K562 (cell line): ENCODE results near the gene PACSIN2. TPM values are rescaled to one million over a fixed set of nuclear protein-coding genes. Genes with fewer than 3 reads are reported as not detected.

ENCODE experiments used
- ARID2 ChIP-seq: fragments of 450-650 bp; IDR thresholded peaks from 2 replicates; pipeline ENCODE4 v1.6.1; 2017; ENCODE audit warnings: antibody characterized with exemption, mild to moderate bottlenecking
- DIDO1 ChIP-seq: fragments of 450-650 bp; IDR thresholded peaks from 2 replicates; pipeline ENCODE4 v1.6.1; 2016; ENCODE audit warnings: low read depth, missing biosample characterization, missing genetic modification characterization
- FOSL1 ChIP-seq: fragments of 200-800 bp; sonication (Bioruptor generic); conservative IDR thresholded peaks from 2 replicates; pipeline ENCODE4 v1.6.1; 2016; ENCODE audit warnings: missing genetic modification characterization, missing compliant biosample characterization
- ILK ChIP-seq: fragments of 450-650 bp; IDR thresholded peaks from 2 replicates; pipeline ENCODE4 v1.6.1; 2016; ENCODE audit warnings: missing genetic modification characterization, low read depth, mild to moderate bottlenecking, missing compliant biosample characterization, moderate library complexity, borderline replicate concordance
- NCOA4 ChIP-seq: fragments of 450-650 bp; IDR thresholded peaks from 2 replicates; pipeline ENCODE4 v1.6.1; 2018; ENCODE audit warnings: mild to moderate bottlenecking; ENCODE audit not compliant: partially characterized antibody
- NUFIP1 ChIP-seq: fragments of 450-650 bp; IDR thresholded peaks from 2 replicates; pipeline ENCODE4 v1.6.1; 2018; ENCODE audit not compliant: partially characterized antibody
- SMARCA4 ChIP-seq: fragments of 450-650 bp; IDR thresholded peaks from 2 replicates; pipeline ENCODE4 v1.6.1; 2016
- ZBTB7A ChIP-seq: IDR thresholded peaks from 2 replicates; pipeline ENCODE4 v1.6.1; 2011; ENCODE audit warnings: low read depth, mild to moderate bottlenecking, low read length, moderate library complexity, borderline replicate concordance; ENCODE audit not compliant: control insufficient read depth
- ZNF134 ChIP-seq: fragments of 250-450 bp; sonication (Bioruptor Pico); conservative IDR thresholded peaks from 2 replicates; pipeline ENCODE4 v1.4.0; 2020
- ZNF23 ChIP-seq: fragments of 250-450 bp; sonication (Bioruptor Pico); IDR thresholded peaks from 2 replicates; pipeline ENCODE4 v1.4.0; 2020; ENCODE audit warnings: mild to moderate bottlenecking
- polyA plus RNA-seq, 8 experiments: library from polyadenylated mRNA; depleted of rRNA in 4 of 8; stranded (reverse) in 5 of 8; unstranded in 3 of 8; fragments of >200 nt; fragmentation: Nextera tagmentation in 2 of 8; fragmentation: Illumina TruSeq in 1 of 8; extraction: Ambion mirVana in 2 of 8; extraction: Trizol in 1 of 8; gene quantifications; 2 replicates each; pipeline versions ENCODE4 v1.2.1 to v1.2.3, GENCODE V29; 2011 to 2014; ENCODE audit warnings: inconsistent platforms in 1 of 8, missing spikeins in 1 of 8
- total RNA-seq, 7 experiments: library from RNA; depleted of rRNA in 6 of 7; stranded (reverse); fragments of >200 nt in 6 of 7; fragmentation: Illumina TruSeq in 2 of 7; extraction: Trizol in 2 of 7; gene quantifications; 2 replicates each; pipeline versions ENCODE4 v1.2.1 to v1.2.3, GENCODE V29; 2011 to 2021; ENCODE audit warnings: low replicate concordance in 1 of 7
- TF ChIP-seq, protein P1 (sequence below): fragments of 250-450 bp; sonication (Bioruptor Pico); IDR thresholded peaks from 2 replicates; pipeline ENCODE4 v1.4.0; 2020
- TF ChIP-seq, protein P2 (sequence below), 2 experiments: fragments of 450-650 bp; formaldehyde crosslinking in 1 of 2; IDR thresholded peaks; 2 replicates each; pipeline versions ENCODE4 v1.4.0 to v1.6.1; 2014 to 2020; ENCODE audit warnings: mild to moderate bottlenecking in 2 of 2, borderline replicate concordance in 1 of 2, low read depth in 1 of 2

Gene PACSIN2
- total and polyA plus RNA-seq, 9 of the 15 experiments (the other 6 are each of a cell fraction or from before 2014, with no cell fraction given), result 0.45 to 45.1 (median 23.9) TPM

DNA sequence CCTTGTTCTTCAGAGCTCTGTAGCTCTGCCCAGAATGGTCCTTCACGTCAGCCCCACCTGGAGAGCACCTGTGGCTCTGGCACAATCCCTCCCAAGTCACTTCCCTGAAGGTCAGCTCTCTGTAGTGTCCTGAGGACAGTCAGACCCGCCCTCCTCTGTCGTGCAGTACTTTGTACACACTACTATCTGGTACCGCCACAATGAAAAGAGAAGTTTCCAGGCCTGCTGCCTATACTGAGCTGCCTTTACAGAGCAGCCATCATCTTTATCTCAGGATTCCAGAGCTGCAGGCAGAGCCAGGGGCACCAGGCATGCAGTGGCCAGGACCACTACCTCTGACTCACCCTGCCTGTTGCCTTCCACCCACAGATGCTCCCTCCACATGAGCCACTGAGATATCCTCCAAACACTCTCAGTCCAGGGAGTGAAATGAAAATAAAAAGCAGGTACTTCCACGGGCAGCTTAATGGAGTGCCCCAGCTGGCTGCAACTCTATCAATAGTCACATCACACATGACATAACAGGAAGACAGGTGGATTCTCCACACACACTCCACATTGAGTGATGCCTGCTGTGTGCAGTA is 7.3 kb downstream of the PACSIN2 start (continued):
- TF ChIP-seq, protein P1, sequence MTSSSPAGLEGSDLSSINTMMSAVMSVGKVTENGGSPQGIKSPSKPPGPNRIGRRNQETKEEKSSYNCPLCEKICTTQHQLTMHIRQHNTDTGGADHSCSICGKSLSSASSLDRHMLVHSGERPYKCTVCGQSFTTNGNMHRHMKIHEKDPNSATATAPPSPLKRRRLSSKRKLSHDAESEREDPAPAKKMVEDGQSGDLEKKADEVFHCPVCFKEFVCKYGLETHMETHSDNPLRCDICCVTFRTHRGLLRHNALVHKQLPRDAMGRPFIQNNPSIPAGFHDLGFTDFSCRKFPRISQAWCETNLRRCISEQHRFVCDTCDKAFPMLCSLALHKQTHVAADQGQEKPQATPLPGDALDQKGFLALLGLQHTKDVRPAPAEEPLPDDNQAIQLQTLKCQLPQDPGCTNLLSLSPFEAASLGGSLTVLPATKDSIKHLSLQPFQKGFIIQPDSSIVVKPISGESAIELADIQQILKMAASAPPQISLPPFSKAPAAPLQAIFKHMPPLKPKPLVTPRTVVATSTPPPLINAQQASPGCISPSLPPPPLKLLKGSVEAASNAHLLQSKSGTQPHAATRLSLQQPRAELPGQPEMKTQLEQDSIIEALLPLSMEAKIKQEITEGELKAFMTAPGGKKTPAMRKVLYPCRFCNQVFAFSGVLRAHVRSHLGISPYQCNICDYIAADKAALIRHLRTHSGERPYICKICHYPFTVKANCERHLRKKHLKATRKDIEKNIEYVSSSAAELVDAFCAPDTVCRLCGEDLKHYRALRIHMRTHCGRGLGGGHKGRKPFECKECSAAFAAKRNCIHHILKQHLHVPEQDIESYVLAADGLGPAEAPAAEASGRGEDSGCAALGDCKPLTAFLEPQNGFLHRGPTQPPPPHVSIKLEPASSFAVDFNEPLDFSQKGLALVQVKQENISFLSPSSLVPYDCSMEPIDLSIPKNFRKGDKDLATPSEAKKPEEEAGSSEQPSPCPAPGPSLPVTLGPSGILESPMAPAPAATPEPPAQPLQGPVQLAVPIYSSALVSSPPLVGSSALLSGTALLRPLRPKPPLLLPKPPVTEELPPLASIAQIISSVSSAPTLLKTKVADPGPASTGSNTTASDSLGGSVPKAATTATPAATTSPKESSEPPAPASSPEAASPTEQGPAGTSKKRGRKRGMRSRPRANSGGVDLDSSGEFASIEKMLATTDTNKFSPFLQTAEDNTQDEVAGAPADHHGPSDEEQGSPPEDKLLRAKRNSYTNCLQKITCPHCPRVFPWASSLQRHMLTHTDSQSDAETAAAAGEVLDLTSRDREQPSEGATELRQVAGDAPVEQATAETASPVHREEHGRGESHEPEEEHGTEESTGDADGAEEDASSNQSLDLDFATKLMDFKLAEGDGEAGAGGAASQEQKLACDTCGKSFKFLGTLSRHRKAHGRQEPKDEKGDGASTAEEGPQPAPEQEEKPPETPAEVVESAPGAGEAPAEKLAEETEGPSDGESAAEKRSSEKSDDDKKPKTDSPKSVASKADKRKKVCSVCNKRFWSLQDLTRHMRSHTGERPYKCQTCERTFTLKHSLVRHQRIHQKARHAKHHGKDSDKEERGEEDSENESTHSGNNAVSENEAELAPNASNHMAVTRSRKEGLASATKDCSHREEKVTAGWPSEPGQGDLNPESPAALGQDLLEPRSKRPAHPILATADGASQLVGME (CRISPR knock-in tag), result no peak
- TF ChIP-seq ZNF134 (CRISPR knock-in tag), result no peak
- peak; percentile 93 for TF ChIP-seq SMARCA4
- no peak for TF ChIP-seq ZNF23
- no peak; the same call in 1 of the 2 replicates for TF ChIP-seq ZBTB7A
- no peak for TF ChIP-seq ARID2
- TF ChIP-seq NUFIP1, result no peak
- no peak for TF ChIP-seq DIDO1 (tag)
- TF ChIP-seq, protein P2, sequence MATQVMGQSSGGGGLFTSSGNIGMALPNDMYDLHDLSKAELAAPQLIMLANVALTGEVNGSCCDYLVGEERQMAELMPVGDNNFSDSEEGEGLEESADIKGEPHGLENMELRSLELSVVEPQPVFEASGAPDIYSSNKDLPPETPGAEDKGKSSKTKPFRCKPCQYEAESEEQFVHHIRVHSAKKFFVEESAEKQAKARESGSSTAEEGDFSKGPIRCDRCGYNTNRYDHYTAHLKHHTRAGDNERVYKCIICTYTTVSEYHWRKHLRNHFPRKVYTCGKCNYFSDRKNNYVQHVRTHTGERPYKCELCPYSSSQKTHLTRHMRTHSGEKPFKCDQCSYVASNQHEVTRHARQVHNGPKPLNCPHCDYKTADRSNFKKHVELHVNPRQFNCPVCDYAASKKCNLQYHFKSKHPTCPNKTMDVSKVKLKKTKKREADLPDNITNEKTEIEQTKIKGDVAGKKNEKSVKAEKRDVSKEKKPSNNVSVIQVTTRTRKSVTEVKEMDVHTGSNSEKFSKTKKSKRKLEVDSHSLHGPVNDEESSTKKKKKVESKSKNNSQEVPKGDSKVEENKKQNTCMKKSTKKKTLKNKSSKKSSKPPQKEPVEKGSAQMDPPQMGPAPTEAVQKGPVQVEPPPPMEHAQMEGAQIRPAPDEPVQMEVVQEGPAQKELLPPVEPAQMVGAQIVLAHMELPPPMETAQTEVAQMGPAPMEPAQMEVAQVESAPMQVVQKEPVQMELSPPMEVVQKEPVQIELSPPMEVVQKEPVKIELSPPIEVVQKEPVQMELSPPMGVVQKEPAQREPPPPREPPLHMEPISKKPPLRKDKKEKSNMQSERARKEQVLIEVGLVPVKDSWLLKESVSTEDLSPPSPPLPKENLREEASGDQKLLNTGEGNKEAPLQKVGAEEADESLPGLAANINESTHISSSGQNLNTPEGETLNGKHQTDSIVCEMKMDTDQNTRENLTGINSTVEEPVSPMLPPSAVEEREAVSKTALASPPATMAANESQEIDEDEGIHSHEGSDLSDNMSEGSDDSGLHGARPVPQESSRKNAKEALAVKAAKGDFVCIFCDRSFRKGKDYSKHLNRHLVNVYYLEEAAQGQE (IDR thresholded peaks at IDR 0.05; ENCODE audit: borderline replicate concordance), result no peak
- TF ChIP-seq, protein P2 (CRISPR knock-in tag; IDR thresholded peaks at IDR 0.05; ENCODE audit: low read depth), result no peak
- no peak for TF ChIP-seq NCOA4
- no peak for TF ChIP-seq ILK (tag)
- TF ChIP-seq FOSL1, result peak; percentile 91
